Measurements from ENCODE around the gene RNF220.

- TF ChIP-seq, protein P1, sequence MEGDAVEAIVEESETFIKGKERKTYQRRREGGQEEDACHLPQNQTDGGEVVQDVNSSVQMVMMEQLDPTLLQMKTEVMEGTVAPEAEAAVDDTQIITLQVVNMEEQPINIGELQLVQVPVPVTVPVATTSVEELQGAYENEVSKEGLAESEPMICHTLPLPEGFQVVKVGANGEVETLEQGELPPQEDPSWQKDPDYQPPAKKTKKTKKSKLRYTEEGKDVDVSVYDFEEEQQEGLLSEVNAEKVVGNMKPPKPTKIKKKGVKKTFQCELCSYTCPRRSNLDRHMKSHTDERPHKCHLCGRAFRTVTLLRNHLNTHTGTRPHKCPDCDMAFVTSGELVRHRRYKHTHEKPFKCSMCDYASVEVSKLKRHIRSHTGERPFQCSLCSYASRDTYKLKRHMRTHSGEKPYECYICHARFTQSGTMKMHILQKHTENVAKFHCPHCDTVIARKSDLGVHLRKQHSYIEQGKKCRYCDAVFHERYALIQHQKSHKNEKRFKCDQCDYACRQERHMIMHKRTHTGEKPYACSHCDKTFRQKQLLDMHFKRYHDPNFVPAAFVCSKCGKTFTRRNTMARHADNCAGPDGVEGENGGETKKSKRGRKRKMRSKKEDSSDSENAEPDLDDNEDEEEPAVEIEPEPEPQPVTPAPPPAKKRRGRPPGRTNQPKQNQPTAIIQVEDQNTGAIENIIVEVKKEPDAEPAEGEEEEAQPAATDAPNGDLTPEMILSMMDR (conservative IDR thresholded peaks at IDR 0.05; ENCODE audit: low read depth, low read length), result no peak
- no peak for TF ChIP-seq CHD1 (IDR thresholded peaks at IDR 0.05; ENCODE audit: low read depth, low read length)
- TF ChIP-seq POLR2A (IDR thresholded peaks at IDR 0.05; ENCODE audit: low read depth, low read length), result no peak
- no peak for TF ChIP-seq RAD21 (IDR thresholded peaks at IDR 0.05; ENCODE audit: low read length)
- no peak for TF ChIP-seq USF2 (IDR thresholded peaks at IDR 0.05; ENCODE audit: low read depth, low read length)
- no peak for TF ChIP-seq RCOR1 (IDR thresholded peaks at IDR 0.05; ENCODE audit: insufficient replicate concordance, low read length)
- no peak for TF ChIP-seq RFX5 (IDR thresholded peaks at IDR 0.05; ENCODE audit: low read depth, low read length)
- TF ChIP-seq FOS (IDR thresholded peaks at IDR 0.05; ENCODE audit: low read depth, low read length), result no peak
- TF ChIP-seq MXI1 (IDR thresholded peaks at IDR 0.05; ENCODE audit: borderline replicate concordance, low read depth, low read length), result no peak
- TF ChIP-seq ELK1 (IDR thresholded peaks at IDR 0.05; ENCODE audit: borderline replicate concordance, low read depth, low read length), result no peak
- TF ChIP-seq SMC3 (IDR thresholded peaks at IDR 0.05; ENCODE audit: low read depth, low read length), result no peak
- TF ChIP-seq BHLHE40 (IDR thresholded peaks at IDR 0.05; ENCODE audit: low read depth, low read length), result no peak
- no peak for TF ChIP-seq CEBPB (IDR thresholded peaks at IDR 0.05; ENCODE audit: low read depth, low read length)
These were observed 176.2 kb downstream of the RNF220 start for GRCh38 chr1:44581205-44581604.
